ENCODE measurements around the gene PLLP.

DNA sequence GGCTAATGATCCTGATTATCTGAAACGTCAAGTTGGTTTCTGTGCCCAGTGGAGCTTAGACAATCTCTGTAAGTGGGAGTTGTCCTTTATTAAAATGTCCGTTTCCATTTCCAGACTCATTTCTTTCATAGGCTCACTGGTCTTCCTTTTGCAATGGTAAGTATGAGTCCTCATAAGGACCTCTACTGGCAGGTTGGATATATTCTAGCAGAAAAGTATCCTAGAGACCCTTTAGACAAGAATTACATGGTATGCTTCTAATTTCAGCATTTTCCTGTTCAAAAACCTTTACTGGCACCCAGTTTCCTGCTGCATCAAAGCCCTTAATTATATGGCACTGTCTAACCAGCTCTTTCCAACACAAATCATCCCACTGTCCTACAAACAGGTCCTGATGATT lies 67.5 kb downstream of the PLLP start:
- no peak for TF ChIP-seq EZH2phosphoT487 (IDR thresholded peaks at IDR 0.05; ENCODE audit: borderline replicate concordance)
- TF ChIP-seq, protein P1, sequence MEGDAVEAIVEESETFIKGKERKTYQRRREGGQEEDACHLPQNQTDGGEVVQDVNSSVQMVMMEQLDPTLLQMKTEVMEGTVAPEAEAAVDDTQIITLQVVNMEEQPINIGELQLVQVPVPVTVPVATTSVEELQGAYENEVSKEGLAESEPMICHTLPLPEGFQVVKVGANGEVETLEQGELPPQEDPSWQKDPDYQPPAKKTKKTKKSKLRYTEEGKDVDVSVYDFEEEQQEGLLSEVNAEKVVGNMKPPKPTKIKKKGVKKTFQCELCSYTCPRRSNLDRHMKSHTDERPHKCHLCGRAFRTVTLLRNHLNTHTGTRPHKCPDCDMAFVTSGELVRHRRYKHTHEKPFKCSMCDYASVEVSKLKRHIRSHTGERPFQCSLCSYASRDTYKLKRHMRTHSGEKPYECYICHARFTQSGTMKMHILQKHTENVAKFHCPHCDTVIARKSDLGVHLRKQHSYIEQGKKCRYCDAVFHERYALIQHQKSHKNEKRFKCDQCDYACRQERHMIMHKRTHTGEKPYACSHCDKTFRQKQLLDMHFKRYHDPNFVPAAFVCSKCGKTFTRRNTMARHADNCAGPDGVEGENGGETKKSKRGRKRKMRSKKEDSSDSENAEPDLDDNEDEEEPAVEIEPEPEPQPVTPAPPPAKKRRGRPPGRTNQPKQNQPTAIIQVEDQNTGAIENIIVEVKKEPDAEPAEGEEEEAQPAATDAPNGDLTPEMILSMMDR (conservative IDR thresholded peaks at IDR 0.05; ENCODE audit: low read length), result no peak
